HEK293 (cell line): ENCODE data around the gene TIGIT.

Source experiments
- CTCF ChIA-PET: fragments of 350-600 bp; formaldehyde crosslinking; extraction: SDS; loops from one replicate; lab custom pipeline; 2021; ENCODE audit warnings: antibody characterized with exemption; lab: Yijun Ruan, JAX
- POLR2A ChIA-PET: fragments of 300-600 bp; formaldehyde crosslinking; extraction: SDS; loops from one replicate; lab custom pipeline; 2020; ENCODE audit warnings: antibody characterized with exemption, inconsistent platforms; lab: Yijun Ruan, JAX
- H3K27ac ChIP-seq: fragments of 200-500 bp; sonication (Bioruptor generic); 2 replicates; pipeline ENCODE4 v1.5.1; 2014; ENCODE audit warnings: low read depth, low read length, control low read depth, inconsistent platforms; ENCODE audit errors: extremely low read depth
- H3K36me3 ChIP-seq, 2 experiments: fragments of 200-500 bp in 1 of 2; sonication (Bioruptor generic) in 1 of 2; 1 replicate in 1 of 2; 2 replicates in 1 of 2; pipeline ENCODE4 v1.5.1; 2014 to 2017; ENCODE audit warnings: inconsistent platforms in 2 of 2, low read length in 2 of 2; ENCODE audit not compliant: control insufficient read depth in 2 of 2, insufficient read depth in 1 of 2
- H3K4me1 ChIP-seq: fragments of 200-500 bp; sonication (Bioruptor generic); 2 replicates; pipeline ENCODE4 v1.5.1; 2014; ENCODE audit warnings: mild to moderate bottlenecking, low read length, inconsistent platforms; ENCODE audit not compliant: control insufficient read depth, insufficient read depth
- H3K4me3 ChIP-seq: 2 replicates; pipeline ENCODE4 v1.5.1; 2011; ENCODE audit warnings: low read depth, mild to moderate bottlenecking, control low read depth, low read length, moderate library complexity
- H3K9me3 ChIP-seq: fragments of 200-500 bp; sonication (Bioruptor generic); 2 replicates; pipeline ENCODE4 v1.5.1; 2014; ENCODE audit warnings: low read depth, low read length, inconsistent platforms; ENCODE audit not compliant: control insufficient read depth, insufficient read depth
- BCL11B ChIP-seq: fragments of 450-650 bp; formaldehyde crosslinking; IDR thresholded peaks from 2 replicates; pipeline ENCODE4 v1.5.1; 2016; ENCODE audit warnings: low read depth, missing biosample characterization, missing genetic modification characterization
- PATZ1 ChIP-seq: fragments of 450-650 bp; formaldehyde crosslinking; IDR thresholded peaks from 2 replicates; pipeline ENCODE4 v1.5.1; 2016; ENCODE audit warnings: missing biosample characterization, missing genetic modification characterization
- SCRT2 ChIP-seq: fragments of 450-650 bp; formaldehyde crosslinking; IDR thresholded peaks from 2 replicates; pipeline ENCODE4 v1.5.1; 2016; ENCODE audit warnings: missing biosample characterization, missing genetic modification characterization
- TCF7L2 ChIP-seq: IDR thresholded peaks from 2 replicates; pipeline ENCODE4 v1.6.1; 2011; ENCODE audit warnings: low read depth, mild to moderate bottlenecking, inconsistent platforms, low read length, moderate library complexity, borderline replicate concordance
- WT1 ChIP-seq: fragments of 450-650 bp; formaldehyde crosslinking; IDR thresholded peaks from 2 replicates; pipeline ENCODE4 v1.5.1; 2016; ENCODE audit warnings: missing biosample characterization, missing genetic modification characterization
- ZFP37 ChIP-seq: fragments of 450-650 bp; formaldehyde crosslinking; IDR thresholded peaks from 2 replicates; pipeline ENCODE4 v1.5.1; 2016; ENCODE audit warnings: missing biosample characterization, missing genetic modification characterization
- ZNF114 ChIP-seq: fragments of 450-650 bp; formaldehyde crosslinking; IDR thresholded peaks from 2 replicates; pipeline ENCODE4 v1.5.0; 2017; ENCODE audit warnings: missing biosample characterization, missing genetic modification characterization
- ZNF2 ChIP-seq: fragments of 450-650 bp; formaldehyde crosslinking; IDR thresholded peaks from 2 replicates; pipeline ENCODE4 v1.5.1; 2016; ENCODE audit warnings: missing biosample characterization, missing genetic modification characterization
- ZNF23 ChIP-seq: fragments of 450-650 bp; formaldehyde crosslinking; IDR thresholded peaks from 2 replicates; pipeline ENCODE4 v1.5.1; 2016; ENCODE audit warnings: missing biosample characterization, missing genetic modification characterization, borderline replicate concordance
- ZNF239 ChIP-seq: fragments of 450-650 bp; formaldehyde crosslinking; IDR thresholded peaks from 2 replicates; pipeline ENCODE4 v1.5.1; 2016; ENCODE audit warnings: missing biosample characterization, missing genetic modification characterization
- ZNF26 ChIP-seq: fragments of 450-650 bp; formaldehyde crosslinking; IDR thresholded peaks from 2 replicates; pipeline ENCODE4 v1.5.1; 2016; ENCODE audit warnings: missing biosample characterization, missing genetic modification characterization
- ZNF324 ChIP-seq: fragments of 450-650 bp; formaldehyde crosslinking; IDR thresholded peaks from 2 replicates; pipeline ENCODE4 v1.5.1; 2016; ENCODE audit warnings: missing biosample characterization, missing genetic modification characterization
- ZNF354C ChIP-seq: fragments of 450-650 bp; formaldehyde crosslinking; IDR thresholded peaks from 2 replicates; pipeline ENCODE4 v1.5.1; 2016; ENCODE audit warnings: missing biosample characterization, missing genetic modification characterization, low read depth, borderline replicate concordance
- ZNF404 ChIP-seq: fragments of 450-650 bp; formaldehyde crosslinking; IDR thresholded peaks from 2 replicates; pipeline ENCODE4 v1.5.1; 2017; ENCODE audit warnings: missing biosample characterization, missing genetic modification characterization
- ZNF433 ChIP-seq: fragments of 450-650 bp; formaldehyde crosslinking; IDR thresholded peaks from 2 replicates; pipeline ENCODE4 v1.5.1; 2016; ENCODE audit warnings: missing biosample characterization, missing genetic modification characterization, low read depth
- ZNF521 ChIP-seq: fragments of 450-650 bp; formaldehyde crosslinking; IDR thresholded peaks from 2 replicates; pipeline ENCODE4 v1.5.1; 2017; ENCODE audit warnings: missing biosample characterization, mild to moderate bottlenecking, missing genetic modification characterization
- ZNF558 ChIP-seq: fragments of 450-650 bp; formaldehyde crosslinking; IDR thresholded peaks from 2 replicates; pipeline ENCODE4 v1.5.1; 2016; ENCODE audit warnings: missing biosample characterization, missing genetic modification characterization
- ZNF707 ChIP-seq: fragments of 450-650 bp; formaldehyde crosslinking; IDR thresholded peaks from 2 replicates; pipeline ENCODE4 v1.5.1; 2016; ENCODE audit warnings: missing biosample characterization, missing genetic modification characterization
- ZNF791 ChIP-seq: fragments of 450-650 bp; formaldehyde crosslinking; IDR thresholded peaks from 2 replicates; pipeline ENCODE4 v1.5.1; 2016; ENCODE audit warnings: missing biosample characterization, missing genetic modification characterization
- ZNF830 ChIP-seq: fragments of 450-650 bp; IDR thresholded peaks from 2 replicates; pipeline ENCODE4 v1.5.0; 2018; ENCODE audit warnings: missing biosample characterization, missing genetic modification characterization, low read depth, mild to moderate bottlenecking, moderate library complexity
- ZSCAN23 ChIP-seq: fragments of 450-650 bp; formaldehyde crosslinking; IDR thresholded peaks from 2 replicates; pipeline ENCODE4 v1.5.1; 2016; ENCODE audit warnings: missing biosample characterization, missing genetic modification characterization
- TF ChIP-seq, protein P1 (sequence below): fragments of 450-650 bp; formaldehyde crosslinking; conservative IDR thresholded peaks from 2 replicates; pipeline ENCODE4 v1.5.1; 2016; ENCODE audit warnings: low read depth, missing biosample characterization, missing genetic modification characterization
- TF ChIP-seq, protein P2 (sequence below): fragments of 450-650 bp; formaldehyde crosslinking; IDR thresholded peaks from 2 replicates; pipeline ENCODE4 v1.5.1; 2016; ENCODE audit warnings: missing biosample characterization, missing genetic modification characterization

Gene TIGIT

GRCh38 chr3:114351123-114351821 lies 57.4 kb downstream of the TIGIT start:
- Histone ChIP-seq H3K27ac (no peak overlapping the region), H3K4me3 (no peak overlapping the region), H3K4me1 (no peaks in the 10 kb centered on the region), H3K9me3 (no peaks in the 10 kb centered on the region), H3K36me3 (peaks cover 0 to 22% of the 10 kb centered on the region in 2 experiments; a peak in 1 of 3 replicates)
- ChIA-PET CTCF (no interaction called here), POLR2A (no interaction called here)
- no peak for TF ChIP-seq ZSCAN23 (tag by site-specific recombination)
- TF ChIP-seq ZNF23, result no peak
- TF ChIP-seq ZFP37, result no peak
- no peak for TF ChIP-seq PATZ1 (tag by site-specific recombination)
- TF ChIP-seq ZNF433 (tag by site-specific recombination), result no peak
- no peak for TF ChIP-seq ZNF558 (tag by site-specific recombination)
- no peak for TF ChIP-seq ZNF830 (tag by site-specific recombination)
- TF ChIP-seq TCF7L2, result no peak

- Histone ChIP-seq H3K4me3 (no peak overlapping the region), H3K36me3 (peaks cover 0 to 22% of the 10 kb centered on the region in 2 experiments; a peak in 1 of 3 replicates), H3K4me1 (no peaks in the 10 kb centered on the region), H3K27ac (no peak overlapping the region), H3K9me3 (no peaks in the 10 kb centered on the region)
- POLR2A ChIA-PET, result no interaction called here
- CTCF ChIA-PET, result interaction anchor here (0.6 kb wide), 1 partner anchor 69 kb away, joined by 4 read pairs; no protein-coding TSS in a partner anchor
- TF ChIP-seq ZNF114 (tag by site-specific recombination) (no peak), ZNF521 (tag by site-specific recombination) (no peak), ZNF239 (tag by site-specific recombination) (no peak), SCRT2 (tag by site-specific recombination) (no peak), ZNF26 (tag by site-specific recombination) (no peak), BCL11B (tag by site-specific recombination) (no peak), ZNF707 (tag by site-specific recombination) (no peak), ZNF791 (tag by site-specific recombination) (no peak), WT1 (tag by site-specific recombination) (no peak), ZNF2 (tag by site-specific recombination) (no peak), ZNF404 (tag by site-specific recombination) (no peak), ZNF324 (tag by site-specific recombination) (no peak), ZNF354C (tag by site-specific recombination) (no peak)
- TF ChIP-seq, protein P1, sequence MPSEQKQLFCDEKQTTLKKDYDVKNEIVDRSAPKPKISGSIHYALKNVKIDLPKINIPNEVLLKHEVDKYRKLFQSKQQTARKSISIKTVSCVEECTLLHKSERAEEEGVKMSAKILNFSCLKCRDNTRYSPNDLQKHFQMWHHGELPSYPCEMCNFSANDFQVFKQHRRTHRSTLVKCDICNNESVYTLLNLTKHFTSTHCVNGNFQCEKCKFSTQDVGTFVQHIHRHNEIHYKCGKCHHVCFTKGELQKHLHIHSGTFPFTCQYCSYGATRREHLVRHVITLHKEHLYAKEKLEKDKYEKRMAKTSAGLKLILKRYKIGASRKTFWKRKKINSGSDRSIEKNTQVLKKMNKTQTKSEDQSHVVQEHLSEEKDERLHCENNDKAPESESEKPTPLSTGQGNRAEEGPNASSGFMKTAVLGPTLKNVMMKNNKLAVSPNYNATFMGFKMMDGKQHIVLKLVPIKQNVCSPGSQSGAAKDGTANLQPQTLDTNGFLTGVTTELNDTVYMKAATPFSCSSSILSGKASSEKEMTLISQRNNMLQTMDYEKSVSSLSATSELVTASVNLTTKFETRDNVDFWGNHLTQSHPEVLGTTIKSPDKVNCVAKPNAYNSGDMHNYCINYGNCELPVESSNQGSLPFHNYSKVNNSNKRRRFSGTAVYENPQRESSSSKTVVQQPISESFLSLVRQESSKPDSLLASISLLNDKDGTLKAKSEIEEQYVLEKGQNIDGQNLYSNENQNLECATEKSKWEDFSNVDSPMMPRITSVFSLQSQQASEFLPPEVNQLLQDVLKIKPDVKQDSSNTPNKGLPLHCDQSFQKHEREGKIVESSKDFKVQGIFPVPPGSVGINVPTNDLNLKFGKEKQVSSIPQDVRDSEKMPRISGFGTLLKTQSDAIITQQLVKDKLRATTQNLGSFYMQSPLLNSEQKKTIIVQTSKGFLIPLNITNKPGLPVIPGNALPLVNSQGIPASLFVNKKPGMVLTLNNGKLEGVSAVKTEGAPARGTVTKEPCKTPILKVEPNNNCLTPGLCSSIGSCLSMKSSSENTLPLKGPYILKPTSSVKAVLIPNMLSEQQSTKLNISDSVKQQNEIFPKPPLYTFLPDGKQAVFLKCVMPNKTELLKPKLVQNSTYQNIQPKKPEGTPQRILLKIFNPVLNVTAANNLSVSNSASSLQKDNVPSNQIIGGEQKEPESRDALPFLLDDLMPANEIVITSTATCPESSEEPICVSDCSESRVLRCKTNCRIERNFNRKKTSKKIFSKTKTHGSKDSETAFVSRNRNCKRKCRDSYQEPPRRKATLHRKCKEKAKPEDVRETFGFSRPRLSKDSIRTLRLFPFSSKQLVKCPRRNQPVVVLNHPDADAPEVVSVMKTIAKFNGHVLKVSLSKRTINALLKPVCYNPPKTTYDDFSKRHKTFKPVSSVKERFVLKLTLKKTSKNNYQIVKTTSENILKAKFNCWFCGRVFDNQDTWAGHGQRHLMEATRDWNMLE, result no peak
- TF ChIP-seq, protein P2, sequence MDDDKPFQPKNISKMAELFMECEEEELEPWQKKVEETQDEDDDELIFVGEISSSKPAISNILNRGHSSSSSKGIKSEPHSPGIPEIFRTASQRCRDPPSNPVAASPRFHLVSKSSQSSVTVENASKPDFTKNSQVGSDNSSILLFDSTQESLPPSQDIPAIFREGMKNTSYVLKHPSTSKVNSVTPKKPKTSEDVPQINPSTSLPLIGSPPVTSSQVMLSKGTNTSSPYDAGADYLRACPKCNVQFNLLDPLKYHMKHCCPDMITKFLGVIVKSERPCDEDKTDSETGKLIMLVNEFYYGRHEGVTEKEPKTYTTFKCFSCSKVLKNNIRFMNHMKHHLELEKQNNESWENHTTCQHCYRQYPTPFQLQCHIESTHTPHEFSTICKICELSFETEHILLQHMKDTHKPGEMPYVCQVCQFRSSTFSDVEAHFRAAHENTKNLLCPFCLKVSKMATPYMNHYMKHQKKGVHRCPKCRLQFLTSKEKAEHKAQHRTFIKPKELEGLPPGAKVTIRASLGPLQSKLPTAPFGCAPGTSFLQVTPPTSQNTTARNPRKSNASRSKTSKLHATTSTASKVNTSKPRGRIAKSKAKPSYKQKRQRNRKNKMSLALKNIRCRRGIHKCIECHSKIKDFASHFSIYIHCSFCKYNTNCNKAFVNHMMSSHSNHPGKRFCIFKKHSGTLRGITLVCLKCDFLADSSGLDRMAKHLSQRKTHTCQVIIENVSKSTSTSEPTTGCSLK (tag by site-specific recombination), result no peak
- TF ChIP-seq, all 188 proteins: peak for 0
Observed at GRCh38 chr3:114351822-114352145, 58.0 kb downstream of the TIGIT start.
